Glomerular visceral epithelial cell (primary cell): ENCODE results near the gene RPS6KA6.
A peak's percentile ranks its signal among the peaks of the same experiment; 100 is the strongest.
"Not testable (repeated sequence)": the region's sequence is repeated elsewhere in the genome, so short reads cannot be mapped to it uniquely, and the experiment has no call there.

Experiments used
- DNase-seq: peaks from one replicate; pipeline ENCODE4 v3.0.0-alpha.2; 2016; ENCODE audit errors: extremely low spot score

The RPS6KA6 gene

GRCh38 chrX:84162401-84162800 is 25.6 kb downstream of the RPS6KA6 start:
- DNase-seq, result no peak

DNA sequence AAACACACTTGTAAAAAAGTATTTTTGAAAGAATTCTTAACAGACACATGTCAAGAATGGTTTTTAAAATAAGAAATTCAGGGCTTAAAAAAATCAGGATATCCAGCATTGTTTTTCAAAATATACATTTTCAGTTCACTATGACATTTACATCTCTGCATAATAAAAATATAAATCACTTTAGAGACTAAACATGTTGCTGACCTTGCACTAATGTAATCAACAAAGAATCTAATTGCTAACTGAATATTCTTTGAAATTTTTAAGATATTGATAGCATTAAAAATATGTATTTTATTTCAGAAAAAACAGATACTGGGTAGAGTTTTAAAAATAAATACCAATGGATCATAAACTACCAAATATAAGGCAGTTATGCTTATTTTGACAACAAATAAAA is 26.4 kb downstream of the RPS6KA6 start:
- DNase-seq, result no peak

DNA sequence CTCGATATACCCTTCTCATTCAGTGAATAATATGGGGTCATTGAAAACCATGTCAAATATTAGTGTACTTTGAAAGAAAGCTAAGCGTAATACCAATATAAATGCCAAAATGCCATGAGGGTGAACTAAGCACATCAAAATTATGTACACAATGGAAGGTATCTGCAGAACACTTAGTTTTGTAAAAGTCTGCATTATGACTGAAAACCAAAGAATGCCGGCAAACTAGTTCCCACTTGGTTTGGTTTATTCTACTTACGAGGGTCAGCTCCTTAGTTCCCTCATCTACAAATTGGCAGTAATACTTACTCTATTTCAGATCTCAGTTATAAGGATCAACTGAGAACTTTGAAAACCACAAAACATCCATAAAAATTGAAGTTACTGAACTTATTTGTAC is 27.3 kb downstream of the RPS6KA6 start:
- DNase-seq, result no peak

- no peak for DNase-seq
Observed at GRCh38 chrX:84156821-84157220, 31.2 kb downstream of the RPS6KA6 start.

DNA sequence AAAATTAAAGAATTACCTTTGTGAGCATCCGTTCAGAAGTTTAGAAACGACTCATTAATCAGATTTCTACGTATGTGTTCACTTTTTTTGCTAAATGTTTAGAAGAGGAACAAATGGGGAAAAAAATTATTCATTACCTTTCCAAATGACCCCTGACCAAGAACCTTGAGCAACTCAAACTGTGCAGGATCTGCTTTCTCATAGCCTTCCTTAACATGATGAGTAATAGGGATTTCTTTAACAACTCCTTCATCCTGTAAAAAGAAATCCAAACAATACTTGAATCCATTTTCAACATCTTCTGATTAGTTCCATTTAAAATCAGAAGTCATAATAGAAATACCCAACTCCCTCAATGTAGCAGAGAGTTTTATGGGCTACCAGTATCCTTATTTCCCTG is 32.1 kb downstream of the RPS6KA6 start:
- no peak for DNase-seq

- DNase-seq, result no peak
Observed at GRCh38 chrX:84153538-84153937, 34.5 kb downstream of the RPS6KA6 start.

DNA sequence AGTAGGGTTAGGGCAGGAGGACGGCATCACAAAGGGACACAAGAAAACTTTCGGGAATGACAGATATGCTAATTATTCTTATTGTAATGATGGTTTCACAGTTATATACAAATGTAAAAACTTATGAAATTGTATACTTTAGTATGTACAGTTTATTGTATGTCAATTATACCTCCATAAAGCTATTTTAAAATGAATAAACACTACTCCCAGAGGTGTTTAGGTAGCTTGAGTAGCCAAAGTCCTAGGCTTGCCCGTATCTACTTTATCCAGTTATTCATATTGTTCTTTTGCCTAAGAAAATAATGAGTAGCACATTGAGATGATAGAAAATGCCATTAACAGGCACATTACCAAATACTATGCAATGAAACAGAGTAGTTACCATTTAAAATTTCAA is 43.0 kb downstream of the RPS6KA6 start:
- DNase-seq, result no peak

DNA sequence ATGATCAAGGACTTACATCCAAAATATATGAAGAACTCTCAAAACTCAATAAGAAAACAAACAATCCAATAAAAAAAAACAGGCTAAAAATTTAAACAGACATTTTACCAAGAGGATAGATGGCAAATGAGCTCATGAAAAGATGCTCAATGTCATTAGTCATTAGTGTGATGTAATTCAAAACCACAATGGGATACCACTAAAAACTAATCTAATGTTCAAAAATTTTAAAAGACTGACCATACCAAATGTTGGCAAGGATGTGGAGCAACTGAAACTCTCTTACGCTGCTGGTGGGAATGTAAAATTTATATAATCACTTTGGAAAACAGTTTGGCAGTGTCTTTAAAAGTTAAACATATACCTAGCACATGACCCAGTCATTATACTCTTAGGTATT is 43.7 kb downstream of the RPS6KA6 start:
- DNase-seq, result no peak

DNA sequence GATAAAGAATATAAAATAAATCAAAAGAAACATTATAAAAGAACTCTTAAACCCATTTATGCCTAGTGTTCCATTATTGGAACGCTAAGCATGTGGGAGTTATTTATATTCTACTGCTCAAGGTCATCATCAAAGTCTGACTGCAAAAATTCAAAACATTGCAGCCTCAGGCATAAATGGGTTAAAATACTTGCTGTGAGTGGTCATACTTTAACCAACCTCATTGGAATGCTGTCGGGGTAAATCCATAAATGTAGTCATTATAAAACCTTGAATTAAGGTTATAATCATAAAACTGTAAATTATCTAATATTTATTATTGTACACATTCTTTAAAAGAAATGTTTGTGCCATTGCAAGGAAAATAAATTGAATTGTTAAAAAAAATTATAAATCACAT is 55.0 kb downstream of the RPS6KA6 start:
- DNase-seq, result no peak

DNA sequence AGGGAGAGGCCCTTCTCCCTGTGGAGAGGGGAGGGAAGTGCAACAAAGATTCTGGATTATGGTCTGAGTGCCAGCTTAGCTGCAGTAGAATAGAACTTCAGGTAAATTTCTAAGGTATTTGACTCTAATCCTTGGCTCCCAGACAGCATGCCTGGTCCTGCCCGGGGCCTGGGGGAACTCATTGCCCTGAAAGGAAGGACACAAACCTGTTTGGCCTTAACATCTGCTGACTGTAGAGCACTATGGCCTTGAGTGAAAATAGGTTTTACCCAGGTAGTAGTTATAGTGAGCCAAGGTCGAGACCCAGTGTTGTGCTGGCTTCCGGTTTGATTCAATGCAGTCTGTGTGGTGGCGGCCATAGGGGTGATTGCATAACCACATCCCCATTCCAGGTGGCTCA is 64.4 kb downstream of the RPS6KA6 start:
- no peak for DNase-seq

GRCh38 chrX:84118769-84119168 is 69.2 kb downstream of the RPS6KA6 start:
- no peak for DNase-seq

DNA sequence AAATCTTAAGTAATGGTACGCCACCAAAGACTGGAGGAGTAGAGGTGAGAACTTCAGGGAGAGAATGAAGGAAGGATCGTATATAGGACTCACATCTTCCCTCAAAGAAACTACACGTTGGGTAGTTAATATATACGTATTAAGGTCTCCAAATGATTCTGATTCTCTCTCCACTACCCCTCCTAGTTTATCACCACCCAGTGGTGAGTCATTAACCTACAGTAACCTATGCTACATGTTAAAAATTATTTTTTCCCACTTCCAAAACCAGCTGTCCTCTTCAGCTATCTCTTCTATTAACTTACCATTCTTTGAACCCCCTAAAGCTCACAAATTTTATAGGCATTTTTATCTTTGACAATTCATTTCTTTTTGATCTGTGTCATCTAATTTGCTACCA is 69.7 kb downstream of the RPS6KA6 start:
- no peak for DNase-seq

- no peak for DNase-seq
Observed at GRCh38 chrX:84108584-84108983, 79.4 kb downstream of the RPS6KA6 start.

DNA sequence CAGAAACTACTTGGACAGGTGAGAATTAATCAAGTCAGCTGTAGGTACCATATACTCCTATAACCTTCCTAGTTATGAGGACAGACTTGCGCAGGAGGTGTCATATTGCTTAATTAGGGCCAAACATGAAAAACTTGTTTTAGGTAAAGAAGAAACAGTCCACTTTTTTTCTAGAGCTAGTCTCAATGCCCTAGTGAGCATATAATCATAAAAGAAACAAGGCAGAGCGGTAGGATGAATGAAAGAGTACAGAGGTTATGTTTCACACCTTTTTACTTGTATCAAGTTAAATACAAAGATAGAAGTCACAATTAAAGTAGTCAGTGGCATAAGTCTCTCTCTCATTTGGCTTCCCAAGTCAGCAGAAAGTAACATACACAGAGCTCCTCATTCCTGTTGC is 88.9 kb downstream of the RPS6KA6 start:
- no peak for DNase-seq

- DNase-seq, result not testable (repeated sequence)
Observed at GRCh38 chrX:84079479-84080197, 108.4 kb downstream of the RPS6KA6 start.

- DNase-seq, result no peak
Observed at GRCh38 chrX:84078991-84079390, 109.0 kb downstream of the RPS6KA6 start.

DNA sequence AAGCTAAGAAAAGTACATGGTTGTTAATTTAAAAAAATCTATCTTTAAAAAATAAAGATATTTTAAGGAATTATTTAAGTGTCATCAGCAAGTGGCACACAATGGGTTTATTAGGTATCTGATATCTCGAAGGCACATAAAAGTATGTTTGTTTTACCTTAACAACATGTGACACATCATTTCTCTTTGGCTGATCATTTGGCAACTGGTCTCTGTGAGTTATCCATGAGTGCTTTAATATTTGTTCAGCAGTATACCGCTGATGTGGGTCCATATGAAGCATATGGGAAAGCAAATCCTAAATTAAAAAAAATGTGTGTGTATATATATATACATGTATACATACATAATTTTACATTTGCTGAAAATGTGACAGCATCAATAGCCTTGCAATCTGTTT is 123.2 kb downstream of the RPS6KA6 start:
- DNase-seq, result no peak

GRCh38 chrX:84064164-84064563 is 123.8 kb downstream of the RPS6KA6 start:
- DNase-seq, result no peak

- DNase-seq, result no peak
Observed at GRCh38 chrX:84047339-84047738, 140.7 kb downstream of the RPS6KA6 start.

DNA sequence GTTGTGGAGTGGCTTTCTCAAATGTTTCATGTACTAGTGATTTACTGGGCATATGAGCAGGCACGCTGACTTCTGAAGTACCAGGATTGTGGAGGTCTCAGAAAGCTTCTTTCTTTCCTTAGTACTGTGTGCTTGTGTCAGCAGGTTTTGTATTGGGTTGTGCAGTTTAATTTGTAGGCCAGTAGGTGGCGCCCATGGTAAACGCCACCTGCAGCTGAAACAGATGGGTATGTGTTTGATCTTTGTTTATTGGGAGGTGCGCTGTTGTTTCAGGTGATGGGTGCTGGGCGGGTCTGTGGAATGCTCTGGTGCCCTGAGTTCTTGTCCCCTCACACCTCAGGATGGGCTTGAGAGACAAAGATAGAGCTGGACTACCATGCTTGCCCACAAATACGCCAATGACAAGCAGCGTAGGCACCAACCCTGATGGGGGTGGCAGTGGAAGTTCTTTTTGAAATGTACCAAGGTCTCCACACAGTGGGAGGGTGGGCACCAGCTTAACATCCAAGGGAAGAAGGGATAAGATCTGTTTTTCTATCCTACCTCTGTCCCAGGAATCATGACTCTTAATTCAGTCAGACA is 141.5 kb downstream of the RPS6KA6 start:
- peak; percentile 35 for DNase-seq

GRCh38 chrX:84044051-84044450 is 143.9 kb downstream of the RPS6KA6 start:
- DNase-seq, result no peak
